ENCODE data around the gene WFDC2. TPM values are rescaled to one million over a fixed set of nuclear protein-coding genes. Genes with fewer than 3 reads are reported as not detected.

WFDC2 gene
- polyA plus RNA-seq, 2 of the 4 experiments (the other 2 are of a cell fraction): not detected

DNA sequence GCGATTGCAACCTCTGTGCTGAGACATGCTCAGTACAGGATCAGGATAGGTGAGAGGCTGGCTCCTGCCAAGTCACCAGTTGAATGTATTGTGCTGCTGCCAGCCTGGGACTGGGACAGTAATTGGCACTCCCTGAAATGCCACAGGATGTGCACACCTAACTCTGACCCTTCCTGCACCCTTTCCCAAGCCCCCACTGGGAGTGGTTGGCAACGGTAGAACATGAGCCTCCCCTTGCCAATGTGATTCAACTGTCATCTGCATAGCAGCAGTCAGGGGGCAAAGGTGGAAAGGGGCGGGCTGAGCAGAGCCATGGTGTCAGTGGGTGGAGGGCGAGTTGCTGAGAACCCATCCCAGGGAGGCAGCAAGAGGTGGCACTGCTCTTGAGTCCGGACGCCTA, 30.5 kb downstream of the WFDC2 start:
- no peak for TF ChIP-seq PHF8 (IDR thresholded peaks at IDR 0.05; ENCODE audit: borderline replicate concordance, low read depth)
- H3K4me3 ChIP-seq: no peak overlapping the region
- ChIA-PET CTCF (interaction anchor here (1.2 kb wide), 1 partner anchor 10 kb away, joined by 3 read pairs; no protein-coding TSS in a partner anchor), POLR2A (no interaction called here)
- WGBS (ENCODE audit: missing lambda C conversion rate): 31% methylated on average over 6 of the region's 6 CpGs
- DNase-seq (ENCODE audit: low read depth in 1 of 2, low spot score in 1 of 2) (no peak), FAIRE-seq (no peak), ATAC-seq (no peak; a peak in 1 of 6 replicates)
- no peaks in the 10 kb centered on the region for H3K4me1 ChIP-seq
- H3K9me3 ChIP-seq: no peaks in the 10 kb centered on the region
- no peak overlapping the region for H3K27ac ChIP-seq
- H3K4me2 ChIP-seq: no peak overlapping the region

DNA sequence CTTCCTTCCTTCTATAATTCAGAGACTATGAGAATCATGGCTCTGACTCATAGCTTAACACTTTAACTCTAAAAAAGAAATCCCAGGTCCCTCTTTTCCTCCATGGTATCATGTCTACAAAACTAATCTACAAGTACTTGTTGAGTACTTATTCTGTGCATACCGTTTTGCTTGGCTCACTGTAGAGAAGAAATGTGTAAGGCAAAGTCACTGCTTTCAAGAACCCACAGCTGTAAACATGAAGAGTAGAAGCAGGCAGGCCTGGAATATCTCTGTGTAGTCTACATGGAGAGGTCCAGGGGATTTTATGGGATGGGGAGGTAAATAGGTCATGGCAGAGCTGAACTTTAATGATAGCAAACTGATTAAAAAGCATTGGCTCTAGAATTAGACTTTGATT, 32.0 kb downstream of the WFDC2 start:
- no peak overlapping the region for H3K27ac ChIP-seq
- DNase-seq (ENCODE audit: low read depth in 1 of 2, low spot score in 1 of 2) (no peak), ATAC-seq (no peak), FAIRE-seq (no peak)
- TF ChIP-seq CBX8 (IDR thresholded peaks at IDR 0.05): no peak
- H3K4me2 ChIP-seq: no peak overlapping the region
- no peak overlapping the region for H3K4me3 ChIP-seq
- H3K4me1 ChIP-seq: no peaks in the 10 kb centered on the region
- CTCF ChIA-PET: interaction anchor here (0.6 to 1.6 kb wide), 5 partner anchors 14 to 270 kb away, joined by 3 to 4 read pairs (median 3); partner anchors contain the start of gene SPINT3
- H3K9me3 ChIP-seq: no peaks in the 10 kb centered on the region
- 5% methylated on average over 1 of the region's 1 CpG for WGBS (ENCODE audit: missing lambda C conversion rate)
- POLR2A ChIA-PET: no interaction called here

GRCh38 chr20:45502561-45502960, 33.0 kb downstream of the WFDC2 start:
- Histone ChIP-seq H3K4me1 (no peaks in the 10 kb centered on the region), H3K27ac (no peak overlapping the region), H3K9me3 (no peaks in the 10 kb centered on the region), H3K4me2 (no peak overlapping the region), H3K4me3 (no peak overlapping the region)
- POLR2A ChIA-PET: no interaction called here
- CTCF ChIA-PET: interaction anchor here (0.6 to 1.4 kb wide), 3 partner anchors 36 to 286 kb away, joined by 3 read pairs; no protein-coding TSS in a partner anchor
- WGBS (ENCODE audit: missing lambda C conversion rate): 0% methylated on average over 1 of the region's 1 CpG
- TF ChIP-seq TFCP2L1 (CRISPR knock-in tag; IDR thresholded peaks at IDR 0.05) (no peak), EHMT2 (IDR thresholded peaks at IDR 0.05; ENCODE audit: low read depth) (no peak), BCL3 (IDR thresholded peaks at IDR 0.05) (no peak), ATOH8 (CRISPR knock-in tag; IDR thresholded peaks at IDR 0.05; ENCODE audit: low read depth) (no peak), HOXB5 (CRISPR knock-in tag; IDR thresholded peaks at IDR 0.05) (no peak), ESRRA (IDR thresholded peaks at IDR 0.05; ENCODE audit: borderline replicate concordance, low read length) (no peak)
- TF ChIP-seq, protein P1, sequence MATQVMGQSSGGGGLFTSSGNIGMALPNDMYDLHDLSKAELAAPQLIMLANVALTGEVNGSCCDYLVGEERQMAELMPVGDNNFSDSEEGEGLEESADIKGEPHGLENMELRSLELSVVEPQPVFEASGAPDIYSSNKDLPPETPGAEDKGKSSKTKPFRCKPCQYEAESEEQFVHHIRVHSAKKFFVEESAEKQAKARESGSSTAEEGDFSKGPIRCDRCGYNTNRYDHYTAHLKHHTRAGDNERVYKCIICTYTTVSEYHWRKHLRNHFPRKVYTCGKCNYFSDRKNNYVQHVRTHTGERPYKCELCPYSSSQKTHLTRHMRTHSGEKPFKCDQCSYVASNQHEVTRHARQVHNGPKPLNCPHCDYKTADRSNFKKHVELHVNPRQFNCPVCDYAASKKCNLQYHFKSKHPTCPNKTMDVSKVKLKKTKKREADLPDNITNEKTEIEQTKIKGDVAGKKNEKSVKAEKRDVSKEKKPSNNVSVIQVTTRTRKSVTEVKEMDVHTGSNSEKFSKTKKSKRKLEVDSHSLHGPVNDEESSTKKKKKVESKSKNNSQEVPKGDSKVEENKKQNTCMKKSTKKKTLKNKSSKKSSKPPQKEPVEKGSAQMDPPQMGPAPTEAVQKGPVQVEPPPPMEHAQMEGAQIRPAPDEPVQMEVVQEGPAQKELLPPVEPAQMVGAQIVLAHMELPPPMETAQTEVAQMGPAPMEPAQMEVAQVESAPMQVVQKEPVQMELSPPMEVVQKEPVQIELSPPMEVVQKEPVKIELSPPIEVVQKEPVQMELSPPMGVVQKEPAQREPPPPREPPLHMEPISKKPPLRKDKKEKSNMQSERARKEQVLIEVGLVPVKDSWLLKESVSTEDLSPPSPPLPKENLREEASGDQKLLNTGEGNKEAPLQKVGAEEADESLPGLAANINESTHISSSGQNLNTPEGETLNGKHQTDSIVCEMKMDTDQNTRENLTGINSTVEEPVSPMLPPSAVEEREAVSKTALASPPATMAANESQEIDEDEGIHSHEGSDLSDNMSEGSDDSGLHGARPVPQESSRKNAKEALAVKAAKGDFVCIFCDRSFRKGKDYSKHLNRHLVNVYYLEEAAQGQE (IDR thresholded peaks at IDR 0.05): no peak
- TF ChIP-seq, protein P2, sequence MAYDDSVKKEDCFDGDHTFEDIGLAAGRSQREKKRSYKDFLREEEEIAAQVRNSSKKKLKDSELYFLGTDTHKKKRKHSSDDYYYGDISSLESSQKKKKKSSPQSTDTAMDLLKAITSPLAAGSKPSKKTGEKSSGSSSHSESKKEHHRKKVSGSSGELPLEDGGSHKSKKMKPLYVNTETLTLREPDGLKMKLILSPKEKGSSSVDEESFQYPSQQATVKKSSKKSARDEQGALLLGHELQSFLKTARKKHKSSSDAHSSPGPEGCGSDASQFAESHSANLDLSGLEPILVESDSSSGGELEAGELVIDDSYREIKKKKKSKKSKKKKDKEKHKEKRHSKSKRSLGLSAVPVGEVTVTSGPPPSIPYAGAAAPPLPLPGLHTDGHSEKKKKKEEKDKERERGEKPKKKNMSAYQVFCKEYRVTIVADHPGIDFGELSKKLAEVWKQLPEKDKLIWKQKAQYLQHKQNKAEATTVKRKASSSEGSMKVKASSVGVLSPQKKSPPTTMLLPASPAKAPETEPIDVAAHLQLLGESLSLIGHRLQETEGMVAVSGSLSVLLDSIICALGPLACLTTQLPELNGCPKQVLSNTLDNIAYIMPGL (CRISPR knock-in tag; IDR thresholded peaks at IDR 0.05; ENCODE audit: borderline replicate concordance): no peak
- DNase-seq (ENCODE audit: low read depth in 1 of 2, low spot score in 1 of 2) (no peak), FAIRE-seq (no peak), ATAC-seq (no peak)

DNA sequence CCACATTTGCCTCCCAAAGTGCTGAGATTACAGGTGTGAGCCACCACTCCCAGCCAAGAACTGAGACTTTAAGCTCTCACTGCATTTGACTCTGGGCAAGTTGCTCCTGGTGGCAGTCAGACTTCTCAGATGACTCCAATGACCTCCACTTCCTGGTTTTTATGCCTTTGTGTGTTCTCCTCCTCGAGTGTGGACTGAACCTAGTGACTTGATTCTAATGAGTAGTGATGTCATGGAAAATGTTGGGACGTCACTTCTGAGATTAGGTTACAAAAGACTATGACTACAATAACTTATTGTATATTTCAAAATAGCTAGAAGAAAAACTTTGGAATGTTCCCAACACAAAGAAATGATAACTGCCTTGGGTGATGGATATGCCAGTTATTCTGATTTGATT, 33.9 kb downstream of the WFDC2 start:
- CTCF ChIA-PET: interaction anchor here (1.4 kb wide), 1 partner anchor 21 kb away, joined by 3 read pairs; no protein-coding TSS in a partner anchor
- H3K4me2 ChIP-seq: no peak overlapping the region
- TF ChIP-seq NFE2L2 (conservative IDR thresholded peaks at IDR 0.05; ENCODE audit: low read length) (no peak), KDM1A (IDR thresholded peaks at IDR 0.05; ENCODE audit: low read depth) (no peak), RFX5 (IDR thresholded peaks at IDR 0.05) (no peak), HDAC2 (IDR thresholded peaks at IDR 0.05) (no peak), JUNB (IDR thresholded peaks at IDR 0.05) (no peak), ATOH8 (CRISPR knock-in tag; IDR thresholded peaks at IDR 0.05; ENCODE audit: low read depth) (no peak), RCOR1 (IDR thresholded peaks at IDR 0.05; ENCODE audit: low read depth, low read length) (no peak), MYC (IDR thresholded peaks at IDR 0.05; ENCODE audit: borderline replicate concordance, low read length) (no peak), JUN (IDR thresholded peaks at IDR 0.05) (no peak), CBX2 (IDR thresholded peaks at IDR 0.05; ENCODE audit: borderline replicate concordance, low read depth) (no peak), FOSL2 (IDR thresholded peaks at IDR 0.05) (no peak), FOSL2 (CRISPR knock-in tag; IDR thresholded peaks at IDR 0.05) (no peak)
- TF ChIP-seq, protein P3, sequence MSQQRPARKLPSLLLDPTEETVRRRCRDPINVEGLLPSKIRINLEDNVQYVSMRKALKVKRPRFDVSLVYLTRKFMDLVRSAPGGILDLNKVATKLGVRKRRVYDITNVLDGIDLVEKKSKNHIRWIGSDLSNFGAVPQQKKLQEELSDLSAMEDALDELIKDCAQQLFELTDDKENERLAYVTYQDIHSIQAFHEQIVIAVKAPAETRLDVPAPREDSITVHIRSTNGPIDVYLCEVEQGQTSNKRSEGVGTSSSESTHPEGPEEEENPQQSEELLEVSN (IDR thresholded peaks at IDR 0.05; ENCODE audit: borderline replicate concordance, low read depth): no peak

More for the DNA sequence above, 33.9 kb downstream of the WFDC2 start:
- no peak for FAIRE-seq
- 16% methylated on average over 2 of the region's 2 CpGs for WGBS (ENCODE audit: missing lambda C conversion rate)
- POLR2A ChIA-PET: no interaction called here
- DNase-seq (ENCODE audit: low read depth in 1 of 2, low spot score in 1 of 2): no peak
- no peak overlapping the region for H3K27ac ChIP-seq
- no peak overlapping the region for H3K4me3 ChIP-seq
- H3K4me1 ChIP-seq: no peaks in the 10 kb centered on the region
- no peaks in the 10 kb centered on the region for H3K9me3 ChIP-seq
- no peak for ATAC-seq

All from A549 (cell line).